Heart right ventricle (tissue), 16 donors: Measurements from ENCODE around the gene HOXA11. TPM values are rescaled to one million over a fixed set of nuclear protein-coding genes. Genes with fewer than 3 reads are reported as not detected.
A peak's percentile ranks its signal among the peaks of the same experiment; 100 is the strongest.

Source experiments
- ATAC-seq, 8 donors: fragments of 200-7000 bp; cut with Tn5 transposase; one replicate each; pipeline ENCODE4 v1.9.1; 2020; ENCODE audit warnings: mild to moderate bottlenecking in 8 of 8, moderate library complexity in 8 of 8, moderate number of reproducible peaks in 1 of 8
- DNase-seq, 2 donors: peaks; one replicate each; pipeline ENCODE4 v3.0.0-alpha.2; 2020
- H3K27ac ChIP-seq, 10 donors: fragments of 200-600 bp; sonication (generic) in 2 of 10; one replicate each; pipeline versions ENCODE4 v1.5.0 to v1.8.0; 2020 to 2022; ENCODE audit warnings: mild to moderate bottlenecking in 3 of 10
- H3K27me3 ChIP-seq, 7 donors: fragments of 200-600 bp; one replicate each; pipeline ENCODE4 v1.8.0; 2021 to 2022; ENCODE audit warnings: mild to moderate bottlenecking in 2 of 7
- H3K36me3 ChIP-seq, 9 donors: fragments of 200-600 bp; sonication (generic) in 1 of 9; one replicate each; pipeline versions ENCODE4 v1.5.0 to v1.8.0; 2020 to 2022; ENCODE audit warnings: mild to moderate bottlenecking in 2 of 9
- H3K4me1 ChIP-seq, 9 donors: fragments of 200-600 bp; sonication (generic) in 1 of 9; one replicate each; pipeline versions ENCODE4 v1.5.0 to v1.8.0; 2020 to 2022; ENCODE audit warnings: mild to moderate bottlenecking in 4 of 9
- H3K4me3 ChIP-seq, 10 donors: fragments of 200-600 bp; sonication (generic) in 2 of 10; one replicate each; pipeline versions ENCODE4 v1.5.0 to v1.8.0; 2020 to 2022; ENCODE audit warnings: mild to moderate bottlenecking in 7 of 10, moderate library complexity in 2 of 10
- H3K9me3 ChIP-seq, 11 donors: fragments of 200-600 bp in 10 of 11; sonication (generic) in 2 of 11; one replicate each; pipeline versions ENCODE4 v1.5.0 to v1.8.0; 2013 to 2022; ENCODE audit warnings: mild to moderate bottlenecking in 2 of 11, control low read depth in 1 of 11, moderate library complexity in 1 of 11
- CTCF ChIP-seq, 9 donors: fragments of 200-600 bp; sonication (generic) in 2 of 9; IDR thresholded peaks; one replicate each; pipeline versions ENCODE4 v1.5.0 to v1.8.0; 2021 to 2022; ENCODE audit warnings: antibody characterized with exemption in 9 of 9, mild to moderate bottlenecking in 5 of 9, moderate library complexity in 1 of 9
- WGBS, 2 donors: extraction: QIAGEN DNeasy Blood & Tissue Kit; methylation state at CpG; one replicate each; pipeline ENCODE4 v1.1.7; 2013; ENCODE audit warnings: inconsistent platforms in 1 of 2; 5-methylcytosine and 5-hydroxymethylcytosine counted together
- intact Hi-C, 10 donors: fragments of 100-400 bp; cut with DNase I; formaldehyde crosslinking; loops; one replicate each; pipeline versions ENCODE4 v1.11.1 to v1.14.2; 2022
- polyA plus RNA-seq, 2 donors: library from polyadenylated mRNA; stranded (reverse); fragments of 200-250 nt; gene quantifications; one replicate each; pipeline ENCODE4 v1.2.3, GENCODE V29; 2013
- total RNA-seq, 10 donors: library from RNA; stranded (reverse); fragmentation: NEBNext Ultra II Directional in 3 of 10; extraction: Animal tissue kit (Norgen Biotek cat#: 25700) in 3 of 10; gene quantifications; one replicate each; pipeline versions ENCODE4 v1.2.1 to v1.2.4, GENCODE V29; 2021 to 2023
- donor health status: Arrhythmogenic right ventricular cardiomyopathy.
- donor health status: ischemic (EF 13 %, LVEDD 7.1; RV severe dilation, severe dysfunction).
- donor health status: healthy with polysubstance abuse.
- donor health status: DM: no; HTN: yes; CAD: no.
- donor health status: DM: no; HTN: no; CAD: no.
- donor health status: ischemic (EF 25% LVEDD 6.9; RV normal size, moderate dysfunction).
- donor health status: ischemic (EF 25% LVEDD 5.7; RV mildly dilated, moderate dysfunction).
- donor health status: healthy.
- donor health status: DM: yes; HTN: yes; CAD: no.
- donor health status: Ischemic cardiomyopathy.
- donor health status: ischemic (EF 35%, LVEDD 5.7; RV mildly dilated, moderate dysfunction).
- donor health status: nonischemic (EF 11% LVEDD 7.7; RV severe dilation, severe dysfunction).
- donor health status: DM: yes; HTN: yes; CAD: no.
- donor health status: PGD.
- donor health status: ischemic (EF 29% LVEDD 5.4; RV normal size, mild dysfunction).
- donor health status: nonischemic (EF 23%, LVEDD 6.1; RV moderate dilation, normal function).

HOXA11 gene
- total and polyA plus RNA-seq, 12 donors = not detected

GRCh38 chr7:27179503-27180430, 5.3 kb downstream of the HOXA11 start:
- peak; percentile 38 to 85 (median 72) for TF ChIP-seq CTCF (IDR thresholded peaks at IDR 0.05)
- H3K27me3 ChIP-seq = peaks cover 71 to 100% (median 100%) of the 10 kb centered on the region in 7 donors
- peaks cover 7 to 32% (median 27%) of the 10 kb centered on the region in 9 donors for H3K4me1 ChIP-seq
- peak in 1 of 2 donors; percentile 55 for DNase-seq
- no peaks in the 10 kb centered on the region for H3K9me3 ChIP-seq
- H3K36me3 ChIP-seq = no peaks in the 10 kb centered on the region
- peak overlapping the region in 2 of 10 donors; percentile 5 to 8 for H3K4me3 ChIP-seq
- 3 to 6% methylated on average over 56 of the region's 56 CpGs for WGBS, 2 donors
- intact Hi-C loops = no loop called here
- no peak overlapping the region for H3K27ac ChIP-seq
- peak in 4 of 8 donors; percentile 61 to 65 (median 63) for ATAC-seq

GRCh38 chr7:27179030-27179429, 6.0 kb downstream of the HOXA11 start:
- no peaks in the 10 kb centered on the region for H3K9me3 ChIP-seq
- ATAC-seq = no peak
- DNase-seq = no peak
- no peak for TF ChIP-seq CTCF (IDR thresholded peaks at IDR 0.05)
- H3K36me3 ChIP-seq = no peaks in the 10 kb centered on the region
- 23 to 31% methylated on average over 14 of the region's 14 CpGs for WGBS, 2 donors
- H3K4me1 ChIP-seq = peaks cover 7 to 36% (median 25%) of the 10 kb centered on the region in 9 donors
- H3K27ac ChIP-seq = no peak overlapping the region
- peaks cover 71 to 100% (median 100%) of the 10 kb centered on the region in 7 donors for H3K27me3 ChIP-seq
- intact Hi-C loops = no loop called here
- H3K4me3 ChIP-seq = no peak overlapping the region

- Histone ChIP-seq H3K4me3 (no peak overlapping the region), H3K27me3 (peaks cover 72 to 100% (median 100%) of the 10 kb centered on the region in 7 donors), H3K9me3 (no peaks in the 10 kb centered on the region), H3K36me3 (peaks cover 0 to 3% (median 0%) of the 10 kb centered on the region in 9 donors), H3K27ac (no peak overlapping the region), H3K4me1 (peaks cover 7 to 36% (median 23%) of the 10 kb centered on the region in 9 donors)
- intact Hi-C loops = no loop called here
- DNase-seq (no peak), ATAC-seq (no peak)
- no peak for TF ChIP-seq CTCF (IDR thresholded peaks at IDR 0.05)
- WGBS, 2 donors = 72 to 74% methylated on average over 6 of the region's 6 CpGs
These were observed 6.7 kb downstream of the HOXA11 start for GRCh38 chr7:27178366-27178765.

GRCh38 chr7:27177795-27178320, 7.2 kb downstream of the HOXA11 start:
- Histone ChIP-seq H3K27me3 (peaks cover 72 to 100% (median 100%) of the 10 kb centered on the region in 7 donors), H3K36me3 (peaks cover 0 to 3% (median 0%) of the 10 kb centered on the region in 9 donors), H3K4me1 (peaks cover 6 to 36% (median 24%) of the 10 kb centered on the region in 9 donors), H3K27ac (no peak overlapping the region), H3K9me3 (no peaks in the 10 kb centered on the region), H3K4me3 (no peak overlapping the region)
- no peak for TF ChIP-seq CTCF (IDR thresholded peaks at IDR 0.05)
- ATAC-seq = no peak
- 78 to 81% methylated on average over 5 of the region's 5 CpGs for WGBS, 2 donors
- DNase-seq = no peak
- intact Hi-C loops = no loop called here
